HCT116 (cell line): Measurements from ENCODE around the gene NUB1. TPM values are rescaled to one million over a fixed set of nuclear protein-coding genes. Genes with fewer than 3 reads are reported as not detected.

ENCODE experiments used
- ATAC-seq: fragments of 200-7000 bp; cut with Tn5 transposase; 2 replicates; pipeline ENCODE4 v1.9.1; 2020; ENCODE audit warnings: mild to moderate bottlenecking, moderate library complexity
- BruUV-seq: library from RNA; stranded (reverse); fragments of 400-500 nt; replicated peaks from 2 replicates; lab custom pipeline; 2021; lab: Mats Ljungman, UMichigan
- CTCF ChIA-PET: fragments of 300-600 bp; sonication (Branson Sonifier 250); formaldehyde crosslinking; loops from one replicate; lab custom pipeline; 2021; ENCODE audit warnings: antibody characterized with exemption; lab: Charles Lee
- POLR2A ChIA-PET: fragments of 300-600, 350-600 bp; sonication (Branson Sonifier 250); formaldehyde crosslinking; loops from one replicate; lab custom pipeline; 2021; ENCODE audit warnings: antibody characterized with exemption; lab: Charles Lee
- RAD21 ChIA-PET, 2 experiments: fragments of 300-600 bp; sonication (Branson Sonifier 250); formaldehyde crosslinking; loops; one replicate each; lab custom pipeline; 2023; ENCODE audit warnings: low total read pairs in 2 of 2; ENCODE audit not compliant: uncharacterized antibody in 2 of 2, unreplicated experiment in 2 of 2, low non-redundant PET in 1 of 2; lab: Charles Lee
- DNase-seq: peaks from one replicate; pipeline ENCODE4 v3.0.0-alpha.2; 2010; ENCODE audit warnings: low read depth, low spot score
- H2AFZ ChIP-seq: fragments of 200-600 bp; shearing (Covaris generic), sonication (generic); 2 replicates; pipeline ENCODE4 v1.6.1; 2017; ENCODE audit warnings: low read depth, mixed run types, mixed read lengths, antibody characterized with exemption, low read length; ENCODE audit not compliant: poor library complexity, severe bottlenecking
- H3K27ac ChIP-seq: 2 replicates; pipeline ENCODE4 v1.5.1; 2012; ENCODE audit warnings: low read depth, low read length
- H3K27me3 ChIP-seq: fragments of 200-600 bp; sonication (generic); 2 replicates; pipeline ENCODE4 v1.6.1; 2016; ENCODE audit warnings: mixed run types, low read length, mixed read lengths; ENCODE audit not compliant: insufficient read depth
- H3K36me3 ChIP-seq, 2 experiments: fragments of 200-500 bp in 1 of 2; fragments of 200-600 bp in 1 of 2; sonication (Bioruptor generic) in 1 of 2; sonication (generic) in 1 of 2; 2 replicates each; pipeline versions ENCODE4 v1.5.1 to v1.6.1; 2014 to 2016; ENCODE audit warnings: low read length in 2 of 2, inconsistent platforms in 1 of 2, mixed read lengths in 1 of 2, mixed run types in 1 of 2; ENCODE audit not compliant: insufficient read depth in 2 of 2, control insufficient read depth in 1 of 2
- H3K4me1 ChIP-seq, 2 experiments: fragments of 200-600 bp in 1 of 2; sonication (generic) in 1 of 2; 2 replicates each; pipeline versions ENCODE4 v1.5.1 to v1.6.1; 2012 to 2017; ENCODE audit warnings: low read length in 2 of 2, inconsistent platforms in 1 of 2, mild to moderate bottlenecking in 1 of 2, mixed read lengths in 1 of 2, mixed run types in 1 of 2, moderate library complexity in 1 of 2; ENCODE audit not compliant: insufficient read depth in 2 of 2, control insufficient read depth in 1 of 2
- H3K4me2 ChIP-seq: fragments of 200-600 bp; sonication (generic); 2 replicates; pipeline ENCODE4 v1.6.1; 2017; ENCODE audit warnings: mixed run types, low read length, mixed read lengths
- H3K4me3 ChIP-seq, 2 experiments: fragments of 200-600 bp in 1 of 2; sonication (generic) in 1 of 2; replicated peaks in 1 of 2; 2 replicates each; pipeline ENCODE4 v1.5.1; 2011 to 2016; ENCODE audit warnings: low read length in 2 of 2, control low read depth in 1 of 2, low read depth in 1 of 2, mild to moderate bottlenecking in 1 of 2, mixed read lengths in 1 of 2, mixed run types in 1 of 2
- H3K79me2 ChIP-seq: fragments of 200-600 bp; sonication (generic); 2 replicates; pipeline ENCODE4 v1.6.1; 2017; ENCODE audit warnings: mild to moderate bottlenecking, mixed run types, low read length, moderate library complexity, mixed read lengths; ENCODE audit not compliant: insufficient read depth
- H3K9ac ChIP-seq: fragments of 200-600 bp; sonication (generic); 2 replicates; pipeline ENCODE4 v1.6.1; 2016; ENCODE audit warnings: low read length, mixed read lengths
- H3K9me2 ChIP-seq: fragments of 200-600 bp; sonication (generic), shearing (Covaris generic); 2 replicates; pipeline ENCODE4 v1.6.1; 2017; ENCODE audit warnings: mixed run types, mild to moderate bottlenecking, moderate library complexity; ENCODE audit not compliant: insufficient read depth
- H3K9me3 ChIP-seq, 2 experiments: fragments of 200-500 bp in 1 of 2; fragments of 200-600 bp in 1 of 2; sonication (Bioruptor generic) in 1 of 2; sonication (generic) in 1 of 2; 2 replicates each; pipeline ENCODE4 v1.6.1; 2014 to 2017; ENCODE audit warnings: low read length in 2 of 2, mixed read lengths in 2 of 2, inconsistent platforms in 1 of 2, low read depth in 1 of 2, mild to moderate bottlenecking in 1 of 2, mixed run types in 1 of 2, moderate library complexity in 1 of 2; ENCODE audit not compliant: control insufficient read depth in 1 of 2, insufficient read depth in 1 of 2
- H4K20me1 ChIP-seq: fragments of 200-600 bp; sonication (generic), shearing (Covaris generic); 2 replicates; pipeline ENCODE4 v1.6.1; 2017; ENCODE audit warnings: mixed run types, mild to moderate bottlenecking, moderate library complexity; ENCODE audit not compliant: insufficient read depth
- EGR1 ChIP-seq: IDR thresholded peaks from 2 replicates; pipeline ENCODE4 v1.6.1; 2012; ENCODE audit warnings: low read depth
- FOSL1 ChIP-seq: IDR thresholded peaks from 2 replicates; pipeline ENCODE4 v1.6.1; 2012; ENCODE audit warnings: low read depth
- JUND ChIP-seq: IDR thresholded peaks from 2 replicates; pipeline ENCODE4 v1.6.1; 2012
- POLR2A ChIP-seq: IDR thresholded peaks from 2 replicates; pipeline ENCODE4 v1.7.0; 2011; ENCODE audit warnings: borderline replicate concordance; ENCODE audit not compliant: insufficient read depth, insufficient read length; ENCODE audit errors: extremely low read depth
- REST ChIP-seq: IDR thresholded peaks from 2 replicates; pipeline ENCODE4 v1.6.1; 2012; ENCODE audit warnings: low read depth
- TCF7L2 ChIP-seq: IDR thresholded peaks from 2 replicates; pipeline ENCODE4 v1.7.0; 2011; ENCODE audit warnings: borderline replicate concordance, inconsistent platforms; ENCODE audit not compliant: insufficient read depth, insufficient read length; ENCODE audit errors: extremely low read depth
- ZFX ChIP-seq: fragments of 450-650 bp; IDR thresholded peaks from 2 replicates; pipeline ENCODE4 v1.6.1; 2017
- intact Hi-C: fragments of 100-400 bp; cut with micrococcal nuclease; formaldehyde crosslinking; loops from 2 replicates; pipeline ENCODE4 v1.10.0; 2022
- total RNA-seq: library from RNA; stranded (reverse); gene quantifications from one replicate; pipeline ENCODE4 v1.2.1, GENCODE V29; 2021; ENCODE audit not compliant: unreplicated experiment

The NUB1 gene
- total RNA-seq, 1 experiment from 2014 or later: 44.0 TPM

- TF ChIP-seq REST (no peak), POLR2A (no peak), JUND (no peak), ZFX (no peak), FOSL1 (no peak), EGR1 (no peak)
These were observed 39.4 kb downstream of the NUB1 start (continued) for GRCh38 chr7:151381098-151381347.

GRCh38 chr7:151381348-151382078 lies 39.9 kb downstream of the NUB1 start:
- no peak for DNase-seq
- no peak overlapping the region for H3K9ac ChIP-seq

More at GRCh38 chr7:151381348-151382078, 39.9 kb downstream of the NUB1 start:
- CTCF ChIA-PET: no interaction called here
- H3K4me3 ChIP-seq: no peak overlapping the region
- intact Hi-C loops: no loop called here
- no TSS peak for BruUV-seq
- no peaks in the 10 kb centered on the region; a peak in 1 of 4 replicates for H3K36me3 ChIP-seq
- H4K20me1 ChIP-seq: no peaks in the 10 kb centered on the region
- H3K4me2 ChIP-seq: no peak overlapping the region
- no peaks in the 10 kb centered on the region for H3K79me2 ChIP-seq
- H3K9me3 ChIP-seq: no peaks in the 10 kb centered on the region
- H3K9me2 ChIP-seq: no peaks in the 10 kb centered on the region
- ATAC-seq: no peak
- TF ChIP-seq FOSL1 (no peak), TCF7L2 (no peak)
- RAD21 ChIA-PET: no interaction called here
- no peak overlapping the region for H2AFZ ChIP-seq
- POLR2A ChIA-PET: no interaction called here
- no peaks in the 10 kb centered on the region for H3K27me3 ChIP-seq
- peaks cover 4% of the 10 kb centered on the region in 2 experiments; a peak in 2 of 4 replicates for H3K4me1 ChIP-seq
- H3K27ac ChIP-seq: no peak overlapping the region
